Body of pancreas (tissue), 4 donors: ENCODE results near the gene IPPK. TPM values are rescaled to one million over a fixed set of nuclear protein-coding genes. Genes with fewer than 3 reads are reported as not detected.

Experiments used
- ATAC-seq: fragments of 150-250 bp; one replicate; pipeline ENCODE4 v1.9.1; 2016
- DNase-seq, 4 donors: peaks; one replicate each; pipeline ENCODE4 v3.0.0-alpha.2; 2019
- H3K27ac ChIP-seq, 4 donors: fragments of 200-600 bp; sonication (generic); 1 replicate in 3 of 4; 2 replicates in 1 of 4; pipeline versions ENCODE4 v1.5.1 to v1.6.1; 2016 to 2019; ENCODE audit warnings: mild to moderate bottlenecking in 1 of 4, mixed read lengths in 1 of 4, moderate library complexity in 1 of 4
- H3K27me3 ChIP-seq, 2 donors: fragments of 200-600 bp; sonication (generic); one replicate each; pipeline ENCODE4 v1.6.0; 2016; ENCODE audit warnings: mild to moderate bottlenecking in 1 of 2
- H3K36me3 ChIP-seq, 2 donors: fragments of 200-600 bp; sonication (generic); replicated peaks in 1 of 2; 2 replicates each; pipeline ENCODE4 v1.5.1; 2016; ENCODE audit warnings: low read depth in 2 of 2; ENCODE audit not compliant: insufficient read depth in 1 of 2
- H3K4me1 ChIP-seq: fragments of 200-600 bp; sonication (generic); one replicate; pipeline ENCODE4 v1.6.0; 2016
- H3K4me3 ChIP-seq, 2 donors: fragments of 200-600 bp; sonication (generic); 1 replicate in 1 of 2; 2 replicates in 1 of 2; pipeline ENCODE4 v1.5.1; 2016 to 2019
- H3K9me3 ChIP-seq, 3 donors: fragments of 200-600 bp; sonication (generic); 1 replicate in 2 of 3; 2 replicates in 1 of 3; pipeline ENCODE4 v1.5.1; 2016
- CTCF ChIP-seq, 7 experiments: fragments of 450-650 bp in 4 of 7; fragments of 200-600 bp in 3 of 7; sonication (generic) in 3 of 7; IDR thresholded peaks; one replicate each; pipeline ENCODE4 v1.5.1; 2016 to 2019; ENCODE audit warnings: antibody characterized with exemption in 7 of 7
- POLR2A ChIP-seq, 3 donors: fragments of 450-650 bp; IDR thresholded peaks; one replicate each; pipeline ENCODE4 v1.6.1; 2016; ENCODE audit warnings: antibody characterized with exemption in 3 of 3, mild to moderate bottlenecking in 2 of 3
- WGBS, 2 donors: methylation state at CpG; one replicate each; pipeline ENCODE4 v1.1.5; 2017; 5-methylcytosine and 5-hydroxymethylcytosine counted together
- intact Hi-C: fragments of 100-400 bp; cut with DNase I; formaldehyde crosslinking; loops from one replicate; pipeline ENCODE4 v1.15.1; 2023
- total RNA-seq, 2 donors: library from RNA; depleted of rRNA; stranded (reverse); fragments of >200 nt; gene quantifications; one replicate each; pipeline ENCODE4 v1.1.0, GENCODE V29; 2016

The IPPK gene
- total RNA-seq, 2 donors from 2014 or later = 2.9 to 6.3 TPM

DNA sequence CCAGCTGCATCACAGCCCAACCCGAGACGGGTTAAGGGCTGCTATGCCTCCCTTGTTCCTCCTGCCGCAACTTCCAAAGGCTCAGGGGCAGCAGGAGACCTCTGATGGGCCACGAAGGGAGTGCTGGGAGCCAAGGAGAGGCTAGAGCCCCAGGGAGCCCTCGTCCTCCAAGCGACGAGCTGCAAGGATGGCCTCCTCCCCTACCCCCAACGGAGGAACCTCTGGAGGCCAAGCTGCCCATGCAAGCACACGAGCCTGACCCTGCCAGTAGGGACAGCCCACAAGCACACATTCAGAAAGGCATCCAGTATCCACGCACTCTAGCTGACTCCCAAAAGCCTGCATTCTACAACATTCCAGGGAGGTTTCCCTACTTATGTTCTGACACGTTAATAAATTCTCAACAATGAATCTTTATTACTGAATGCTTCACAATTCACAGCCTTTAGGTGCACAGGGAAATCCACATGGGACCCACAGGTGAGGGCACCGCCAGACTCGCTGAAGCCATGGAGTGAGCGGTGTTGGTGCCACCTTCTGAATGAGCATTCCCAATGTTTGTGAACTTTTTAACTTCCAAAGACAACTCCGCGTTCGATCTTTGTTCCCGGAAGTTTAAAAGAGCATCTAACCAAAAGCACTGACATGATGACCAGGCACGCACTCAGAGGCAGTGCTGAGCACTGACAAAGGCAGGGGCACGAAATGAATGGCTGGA, 28.7 kb downstream of the IPPK start:
- no peaks in the 10 kb centered on the region for H3K4me1 ChIP-seq
- peaks cover 0 to 28% of the 10 kb centered on the region in 2 donors for H3K36me3 ChIP-seq
- ATAC-seq (no peak), DNase-seq (no peak)
- no peak overlapping the region for H3K27ac ChIP-seq
- TF ChIP-seq CTCF (IDR thresholded peaks at IDR 0.05) (no peak), POLR2A (IDR thresholded peaks at IDR 0.05) (no peak)
- intact Hi-C loops = no loop called here
- 91 to 92% methylated on average over 20 of the region's 20 CpGs for WGBS, 2 donors
- H3K27me3 ChIP-seq = no peaks in the 10 kb centered on the region
- no peak overlapping the region for H3K4me3 ChIP-seq
- no peaks in the 10 kb centered on the region for H3K9me3 ChIP-seq

- no peaks in the 10 kb centered on the region for H3K4me1 ChIP-seq
- TF ChIP-seq CTCF (IDR thresholded peaks at IDR 0.05) = no peak
- no peak for TF ChIP-seq POLR2A (IDR thresholded peaks at IDR 0.05)
- H3K9me3 ChIP-seq = no peaks in the 10 kb centered on the region
- no peak for ATAC-seq
- no peaks in the 10 kb centered on the region for H3K27me3 ChIP-seq
- H3K4me3 ChIP-seq = no peak overlapping the region
- no peak for DNase-seq
- WGBS, 2 donors = 81 to 86% methylated on average over 6 of the region's 8 CpGs
- no peak overlapping the region for H3K27ac ChIP-seq
- peaks cover 0 to 28% of the 10 kb centered on the region in 2 donors for H3K36me3 ChIP-seq
- intact Hi-C loops = no loop called here
These were observed 29.4 kb downstream of the IPPK start for GRCh38 chr9:92640398-92641091.

GRCh38 chr9:92639791-92640271, 30.1 kb downstream of the IPPK start:
- H3K4me1 ChIP-seq = no peaks in the 10 kb centered on the region
- no peaks in the 10 kb centered on the region for H3K27me3 ChIP-seq
- no peak overlapping the region for H3K27ac ChIP-seq
- DNase-seq (no peak), ATAC-seq (no peak)
- TF ChIP-seq CTCF (IDR thresholded peaks at IDR 0.05) = no peak
- no peak for TF ChIP-seq POLR2A (IDR thresholded peaks at IDR 0.05)
- no peaks in the 10 kb centered on the region for H3K9me3 ChIP-seq
- H3K4me3 ChIP-seq = no peak overlapping the region
- 83 to 91% methylated on average over 6 to 9 of the region's 9 CpGs for WGBS, 2 donors
- intact Hi-C loops = loop anchor here (5.0 kb wide), 1 partner anchor 503 kb away; no protein-coding TSS in a partner anchor
- H3K36me3 ChIP-seq = peaks cover 0 to 28% of the 10 kb centered on the region in 2 donors

- intact Hi-C loops = loop anchor here (5.0 kb wide), 1 partner anchor 502 kb away; no protein-coding TSS in a partner anchor
- 94 to 97% methylated on average over 7 of the region's 7 CpGs for WGBS, 2 donors
These were observed 30.8 kb downstream of the IPPK start for GRCh38 chr9:92639124-92639523.

More at GRCh38 chr9:92639124-92639523, 30.8 kb downstream of the IPPK start:
- Histone ChIP-seq H3K36me3 (peaks cover 0 to 24% of the 10 kb centered on the region in 2 donors), H3K27me3 (no peaks in the 10 kb centered on the region), H3K27ac (no peak overlapping the region), H3K4me1 (no peaks in the 10 kb centered on the region), H3K4me3 (no peak overlapping the region), H3K9me3 (no peaks in the 10 kb centered on the region)
- ATAC-seq (no peak), DNase-seq (no peak)
- TF ChIP-seq CTCF (IDR thresholded peaks at IDR 0.05) (no peak), POLR2A (IDR thresholded peaks at IDR 0.05) (no peak)
